ENCODE measurements around the gene HOXA4.

Gene HOXA4

DNA sequence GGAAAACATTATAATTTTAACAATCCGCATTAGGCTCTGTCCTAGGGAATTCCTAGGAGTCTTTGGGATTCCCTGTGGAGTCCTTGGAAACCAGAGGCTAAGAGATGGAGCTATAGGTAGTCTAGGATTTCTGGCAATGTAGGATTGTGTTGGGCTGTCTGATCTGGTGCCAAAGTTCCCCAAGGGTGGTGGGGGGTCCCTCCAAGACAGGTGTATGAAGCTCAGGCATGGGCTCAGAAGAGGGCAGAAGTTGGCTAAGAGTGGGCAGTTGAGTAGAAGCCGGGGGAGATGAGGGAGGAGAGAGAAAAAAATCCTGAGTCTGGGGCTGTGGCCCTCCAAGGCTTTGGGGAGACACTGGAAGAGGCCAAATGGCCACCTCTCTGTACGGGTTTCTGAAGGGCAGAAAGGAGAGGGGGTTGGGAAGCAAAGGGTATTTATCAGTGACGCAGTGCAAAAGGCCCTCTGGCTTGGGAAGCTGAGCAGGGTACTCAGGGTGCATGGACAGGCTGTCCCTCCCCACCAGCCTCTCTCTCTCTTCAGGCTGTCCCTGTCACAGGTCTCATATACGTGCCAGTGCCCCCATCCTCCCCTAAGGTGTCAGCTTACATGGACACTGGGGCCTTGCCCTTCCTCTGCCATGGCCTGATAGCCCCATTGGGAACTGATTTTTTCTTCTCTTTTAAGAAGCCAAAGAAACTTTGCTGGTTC is 16.1 kb upstream of the HOXA4 start:
- DNase-seq, result no peak

DNA sequence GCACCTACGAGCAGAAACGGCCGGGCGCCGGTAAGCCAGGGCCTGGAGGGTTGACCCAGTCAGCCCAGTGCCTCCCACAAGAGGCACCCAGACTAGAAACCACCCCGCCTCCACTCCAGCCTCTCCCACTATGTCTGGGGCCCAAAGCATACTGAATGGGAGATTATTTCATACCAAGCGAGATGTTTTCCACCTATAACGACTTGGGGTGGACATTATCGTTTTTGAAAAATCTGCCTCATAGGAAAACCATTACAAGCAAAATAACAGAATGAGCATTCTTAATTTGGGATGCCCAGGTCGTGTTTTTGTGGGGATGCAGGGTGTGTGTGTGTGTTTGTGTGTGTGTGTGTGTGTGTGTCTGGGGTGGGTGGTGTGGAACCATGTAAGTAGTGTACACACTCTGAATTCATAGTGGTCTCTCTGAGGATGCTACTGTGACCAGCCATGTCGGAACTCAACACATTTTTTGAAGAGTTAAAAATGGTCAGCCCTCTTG is 15.4 kb upstream of the HOXA4 start:
- no peak for DNase-seq

DNA sequence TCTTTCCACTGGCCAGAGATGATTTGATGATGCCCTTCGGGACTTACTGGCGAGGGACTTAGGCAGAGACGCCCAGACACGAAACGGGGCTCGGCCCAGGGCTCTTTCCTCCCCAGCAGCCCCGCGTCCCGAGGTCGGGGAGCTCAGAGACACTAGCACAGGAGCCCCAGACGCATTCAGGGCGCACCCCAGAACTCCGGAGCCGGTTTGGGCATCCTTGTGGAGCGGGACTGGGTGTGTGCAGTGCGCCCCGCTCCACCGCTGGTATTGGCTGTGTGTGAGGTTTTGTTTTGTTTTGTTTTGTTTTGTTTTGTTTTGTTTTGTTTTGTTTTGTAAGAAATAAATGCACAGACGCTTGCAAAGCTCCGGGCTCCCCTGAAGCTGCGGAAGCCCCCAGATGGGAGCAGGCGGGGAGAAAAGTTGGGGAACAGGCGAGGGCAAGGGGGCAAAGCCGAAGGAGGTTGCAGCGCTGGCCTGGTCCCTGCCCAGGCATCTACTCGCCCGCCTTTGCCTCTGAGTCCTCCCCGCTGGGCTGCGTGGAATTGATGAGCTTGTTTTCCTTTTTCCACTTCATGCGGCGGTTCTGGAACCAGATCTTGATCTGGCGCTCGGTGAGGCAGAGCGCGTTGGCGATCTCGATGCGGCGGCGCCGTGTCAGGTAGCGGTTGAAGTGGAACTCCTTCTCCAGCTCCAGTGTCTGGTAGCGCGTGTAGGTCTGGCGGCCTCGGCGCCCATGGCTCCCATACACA is 14.8 kb upstream of the HOXA4 start:
- no peak for DNase-seq

DNA sequence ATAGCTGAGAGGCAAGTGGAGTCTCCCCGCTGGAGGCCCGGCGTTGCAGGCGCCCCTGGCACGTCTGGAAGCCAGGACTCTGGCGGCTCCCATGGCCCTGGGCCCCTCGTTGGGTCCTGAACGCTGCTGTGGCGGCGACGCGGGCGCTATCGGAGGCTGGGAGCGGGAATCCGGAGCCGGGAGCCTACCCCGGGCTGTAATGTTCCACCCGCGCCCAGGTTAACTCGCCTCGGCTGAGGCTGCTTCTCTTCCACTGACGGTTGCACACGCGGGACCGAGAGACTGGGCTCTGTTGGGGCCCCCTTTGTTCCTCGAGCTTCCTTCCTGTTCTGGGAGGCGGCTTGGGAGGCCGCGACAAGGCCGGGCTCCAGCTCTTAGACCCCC is 14.2 kb upstream of the HOXA4 start:
- no peak for DNase-seq

DNA sequence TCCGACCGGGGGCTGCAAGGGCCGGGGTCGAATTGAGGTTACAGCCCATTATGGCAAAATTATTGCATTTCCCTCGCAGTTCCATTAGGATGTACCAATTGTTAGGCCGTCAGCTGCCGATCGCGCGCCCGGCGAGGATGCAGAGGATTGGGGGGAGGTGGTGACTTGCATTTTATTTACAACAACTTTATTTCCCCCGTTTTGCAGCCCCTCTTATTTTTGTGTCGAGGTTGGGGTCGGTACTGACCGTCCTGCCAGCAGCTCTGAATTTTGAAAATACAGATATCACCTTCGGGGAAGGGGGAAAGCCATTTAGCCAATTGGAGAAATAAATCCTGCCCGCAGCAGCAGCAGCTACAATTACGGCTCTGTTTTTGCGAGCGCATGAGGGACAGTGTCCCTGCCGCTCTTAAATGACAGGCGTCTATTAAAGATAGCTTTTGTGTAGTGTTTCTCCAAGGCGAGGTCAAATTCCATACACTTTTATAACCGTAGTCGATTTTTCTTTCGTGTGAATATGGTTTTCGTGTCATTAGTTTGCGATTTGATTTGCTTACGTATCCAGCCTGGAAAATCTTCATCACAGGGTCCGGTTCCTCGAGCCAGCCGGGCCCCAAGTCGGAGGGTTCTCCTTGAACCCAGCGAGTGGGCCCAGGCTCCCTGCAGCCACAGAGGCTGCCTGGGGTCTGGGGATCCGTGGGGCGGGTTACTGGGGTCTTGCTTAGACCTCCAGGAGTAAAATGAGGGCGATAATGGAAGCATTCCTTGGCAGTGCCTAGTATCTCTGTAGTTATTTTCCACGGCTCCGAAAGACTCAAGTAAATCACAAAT is 13.6 kb upstream of the HOXA4 start:
- DNase-seq, result no peak

DNA sequence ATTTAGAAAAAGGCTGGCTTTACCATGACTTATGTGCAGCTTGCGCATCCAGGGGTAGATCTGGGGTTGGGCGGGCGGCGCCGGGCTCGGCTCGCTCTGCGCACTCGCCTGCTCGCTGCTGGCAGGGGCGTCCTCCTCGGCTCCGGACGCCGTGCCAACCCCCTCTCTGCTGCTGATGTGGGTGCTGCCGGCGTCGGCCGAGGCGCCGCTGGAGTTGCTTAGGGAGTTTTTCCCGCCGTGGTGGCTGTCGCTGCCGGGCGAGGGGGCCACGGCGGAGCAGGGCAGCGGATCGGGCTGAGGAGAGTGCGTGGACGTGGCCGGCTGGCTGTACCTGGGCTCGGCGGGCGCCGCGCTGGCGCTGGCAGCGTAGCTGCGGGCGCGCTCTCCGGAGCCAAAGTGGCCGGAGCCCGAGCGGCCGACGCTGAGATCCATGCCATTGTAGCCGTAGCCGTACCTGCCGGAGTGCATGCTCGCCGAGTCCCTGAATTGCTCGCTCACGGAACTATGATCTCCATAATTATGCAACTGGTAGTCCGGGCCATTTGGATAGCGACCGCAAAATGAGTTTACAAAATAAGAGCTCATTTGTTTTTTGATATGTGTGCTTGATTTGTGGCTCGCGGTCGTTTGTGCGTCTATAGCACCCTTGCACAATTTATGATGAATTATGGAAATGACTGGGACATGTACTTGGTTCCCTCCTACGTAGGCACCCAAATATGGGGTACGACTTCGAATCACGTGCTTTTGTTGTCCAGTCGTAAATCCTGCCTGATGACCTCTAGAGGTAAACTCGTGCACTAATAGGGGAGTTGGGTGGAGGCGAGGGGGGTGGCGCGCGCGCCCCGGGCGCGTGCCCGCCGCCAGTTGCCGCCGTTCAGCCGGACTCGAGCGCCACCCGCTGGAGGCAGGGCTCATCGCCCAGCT is 12.7 kb upstream of the HOXA4 start, which contains the start of gene HOXA5:
Gene HOXA5 (minus strand): TSS at position 659 of the 927 bp plus-strand sequence. CDS start 74 bp downstream, at position 585.
- DNase-seq, result peak; percentile 63 to 77 (median 73)

DNA sequence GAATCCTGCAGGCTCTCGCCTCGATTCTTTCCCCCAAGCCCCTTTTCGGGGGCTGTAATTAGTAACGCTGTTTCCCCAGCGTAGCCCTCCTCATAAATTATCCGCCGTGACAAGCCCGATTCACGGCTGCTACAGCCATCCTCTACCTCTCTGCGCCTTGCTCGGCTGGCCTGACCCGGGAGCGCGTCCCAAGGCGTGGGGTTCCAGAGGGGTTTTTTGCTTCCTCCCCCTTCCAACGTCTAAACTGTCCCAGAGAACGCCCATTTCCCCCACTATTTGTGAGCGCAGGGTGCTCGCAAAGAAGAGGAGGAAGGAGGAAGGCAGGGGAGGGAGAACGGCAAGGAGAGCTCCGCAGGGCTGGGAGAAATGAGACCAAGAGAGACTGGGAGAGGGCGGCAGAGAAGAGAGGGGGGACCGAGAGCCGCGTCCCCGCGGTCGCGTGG is 12.0 kb upstream of the HOXA4 start:
- no peak for DNase-seq

DNA sequence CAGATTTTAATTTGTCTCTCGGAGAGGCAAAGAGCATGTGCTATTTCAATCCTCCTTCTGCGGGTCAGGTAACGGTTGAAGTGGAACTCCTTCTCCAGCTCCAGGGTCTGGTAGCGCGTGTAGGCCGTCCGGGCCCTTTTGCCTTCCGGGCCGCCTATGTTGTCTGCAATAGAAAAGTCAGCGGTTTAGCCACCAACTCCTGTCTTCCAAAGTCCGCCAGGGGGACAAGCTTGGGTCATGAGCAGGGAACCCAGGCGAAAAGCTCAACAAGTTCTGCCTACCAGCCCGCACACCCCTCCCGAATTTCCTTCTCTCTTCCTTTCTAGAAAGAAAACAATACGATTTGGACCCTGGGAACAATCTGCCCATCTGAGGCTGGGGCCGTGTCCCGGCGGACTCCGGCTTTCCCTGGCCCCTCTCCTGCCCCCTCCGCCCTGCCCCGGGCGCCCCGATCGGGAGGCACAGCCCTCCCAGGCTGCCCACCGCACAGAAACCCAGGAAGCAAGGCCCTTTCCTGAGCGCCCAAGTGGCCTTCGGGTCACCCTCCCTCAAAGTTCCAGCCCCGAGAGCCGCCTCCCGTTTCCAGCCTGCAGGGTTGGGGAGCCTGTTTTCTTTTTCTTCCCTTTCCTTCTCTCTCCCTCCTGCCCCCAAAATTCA is 11.5 kb upstream of the HOXA4 start:
- DNase-seq, result peak in 1 of 3 donors; percentile 24

DNA sequence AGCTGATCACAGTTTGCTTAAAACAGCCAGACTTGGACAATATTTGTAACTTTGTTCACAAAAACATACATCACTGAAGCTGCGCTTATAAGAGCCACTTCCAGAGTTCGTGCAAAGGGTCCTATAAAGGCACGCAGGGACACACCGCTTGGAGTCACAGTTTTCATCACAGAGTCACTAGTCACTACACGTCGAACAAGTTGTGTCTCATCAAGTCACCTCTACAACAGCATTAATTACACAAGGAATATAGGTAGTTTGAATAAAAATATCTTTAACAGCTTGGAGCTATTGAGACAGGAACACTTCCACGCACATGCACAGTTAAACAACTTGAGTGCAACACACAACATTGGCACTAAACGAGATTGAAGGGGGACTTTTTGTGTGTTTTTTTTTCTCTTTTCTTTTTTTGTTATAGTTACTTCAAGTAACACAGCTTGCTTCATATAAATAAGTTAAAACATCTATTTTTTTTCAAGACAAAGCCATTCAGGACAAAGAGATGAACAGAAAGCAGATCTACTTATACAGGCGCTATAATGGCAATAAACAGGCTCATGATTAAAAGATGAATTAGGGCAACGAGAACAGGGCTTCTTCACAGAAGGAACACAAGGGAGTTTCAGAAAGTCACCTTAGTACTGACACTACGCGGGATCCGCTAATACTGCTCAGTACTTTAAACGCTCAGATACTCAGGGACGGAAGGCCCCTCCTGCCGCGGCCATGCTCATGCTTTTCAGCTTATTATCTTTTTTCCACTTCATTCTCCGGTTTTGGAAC is 10.8 kb upstream of the HOXA4 start:
- no peak for DNase-seq

DNA sequence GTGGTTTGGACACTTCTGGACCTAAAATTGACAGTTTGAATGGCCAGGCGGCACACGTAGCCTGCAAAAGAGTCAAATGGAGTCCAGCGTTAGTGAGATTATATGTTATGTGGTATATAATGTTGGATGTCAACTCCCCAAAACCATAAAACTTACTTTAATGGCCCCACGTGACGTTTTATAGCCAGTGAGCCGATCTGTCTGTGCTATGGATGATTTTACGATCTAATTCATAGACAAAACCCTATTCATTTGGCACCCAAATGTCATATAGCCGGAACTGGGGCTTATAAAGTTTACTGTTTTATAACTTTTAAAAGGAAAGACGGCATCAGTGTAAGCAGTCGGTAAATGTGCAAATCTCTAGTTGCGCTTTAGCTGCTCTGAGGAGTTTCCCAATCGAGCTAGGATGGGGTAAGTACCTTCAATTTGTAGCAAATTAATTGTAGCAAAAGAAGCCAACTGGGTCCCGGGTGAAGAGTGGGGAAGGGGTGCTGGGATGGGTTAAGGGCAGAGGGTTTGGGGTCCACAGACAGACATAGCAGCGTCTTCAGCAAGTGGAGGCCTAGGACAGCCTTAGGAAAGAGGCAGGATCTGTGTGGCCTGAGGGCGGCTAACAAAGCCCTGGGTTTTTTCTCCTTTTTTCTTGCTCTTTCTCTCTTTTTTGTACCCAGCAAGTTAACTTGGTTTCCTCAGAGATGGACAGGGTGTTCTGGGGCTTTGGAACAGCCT is 9.7 kb upstream of the HOXA4 start:
- DNase-seq, result no peak

DNA sequence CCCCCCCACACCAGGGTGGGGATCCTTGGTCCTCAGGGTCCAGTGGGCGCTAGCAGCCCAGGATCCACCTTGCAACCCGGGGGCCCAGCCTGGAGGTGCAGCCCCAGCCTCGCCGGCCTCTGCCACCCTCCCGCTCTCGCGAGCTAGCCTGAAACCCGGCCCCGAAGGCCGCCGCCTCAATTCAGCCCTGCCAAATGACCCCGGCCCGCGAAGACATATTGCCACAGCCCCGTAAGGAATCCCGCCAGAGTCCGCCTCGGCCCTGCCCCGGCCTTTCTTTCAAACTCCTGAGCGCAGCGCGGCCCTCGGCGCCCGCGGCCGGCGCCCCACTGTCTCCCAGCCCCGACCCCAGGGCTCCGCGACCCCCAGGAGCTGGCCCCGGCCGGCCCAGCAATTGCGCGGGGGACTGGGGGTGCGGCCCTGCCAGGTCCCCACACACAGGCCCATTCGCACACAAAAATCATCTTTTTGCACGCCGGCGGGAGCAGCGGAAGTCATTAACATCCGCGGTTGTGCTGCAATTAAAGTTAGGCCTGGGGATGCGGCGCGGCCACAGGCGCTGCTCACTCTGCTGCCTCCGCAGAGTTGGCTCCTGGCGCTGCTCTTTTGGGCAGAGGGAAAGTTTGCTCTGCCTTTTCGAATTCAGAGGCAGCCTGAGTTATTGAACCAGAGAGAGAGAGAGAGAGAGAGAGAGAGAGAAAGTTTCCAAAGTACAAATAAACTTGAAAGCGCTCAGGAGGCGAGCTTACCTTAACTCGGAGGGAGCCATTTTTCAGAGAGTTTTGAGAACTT is 9.0 kb upstream of the HOXA4 start:
- no peak for DNase-seq

DNA sequence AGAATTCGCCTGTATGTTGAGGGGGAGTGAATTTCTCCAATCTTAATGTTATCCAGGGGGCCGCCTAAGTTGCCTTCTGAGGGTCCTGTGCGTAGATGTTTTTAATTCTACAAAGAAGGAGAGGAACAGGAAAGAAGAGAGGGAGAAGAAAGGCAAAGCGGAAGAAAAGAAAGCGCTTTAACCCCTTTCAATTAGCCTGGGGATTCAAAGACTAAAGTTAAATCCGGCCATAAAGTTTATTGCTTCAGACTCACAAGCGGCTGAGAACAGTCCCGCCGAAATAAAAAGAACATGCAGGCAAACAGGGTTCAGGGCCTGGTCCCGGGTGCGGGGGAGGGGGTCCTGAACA is 8.4 kb upstream of the HOXA4 start:
- DNase-seq, result no peak

DNA sequence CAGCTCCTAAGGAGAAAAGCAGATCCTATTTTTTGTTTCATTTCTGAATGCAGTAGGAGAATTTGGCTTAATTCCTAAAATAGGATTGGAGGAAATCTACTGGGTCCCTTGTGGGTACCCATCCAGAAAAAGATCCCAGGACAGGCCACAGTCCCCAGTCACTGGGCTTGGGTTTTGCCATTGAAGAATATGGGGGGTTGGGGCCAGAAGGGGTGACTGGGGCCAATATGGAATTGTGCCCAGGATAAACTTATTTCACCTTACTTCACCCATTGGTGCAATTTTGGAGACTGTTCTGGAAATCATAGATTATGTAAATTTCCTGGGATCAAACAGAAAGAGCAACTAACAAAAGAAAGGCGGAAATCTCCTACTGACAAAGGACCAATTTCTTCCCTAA is 7.9 kb upstream of the HOXA4 start:
- DNase-seq, result no peak

DNA sequence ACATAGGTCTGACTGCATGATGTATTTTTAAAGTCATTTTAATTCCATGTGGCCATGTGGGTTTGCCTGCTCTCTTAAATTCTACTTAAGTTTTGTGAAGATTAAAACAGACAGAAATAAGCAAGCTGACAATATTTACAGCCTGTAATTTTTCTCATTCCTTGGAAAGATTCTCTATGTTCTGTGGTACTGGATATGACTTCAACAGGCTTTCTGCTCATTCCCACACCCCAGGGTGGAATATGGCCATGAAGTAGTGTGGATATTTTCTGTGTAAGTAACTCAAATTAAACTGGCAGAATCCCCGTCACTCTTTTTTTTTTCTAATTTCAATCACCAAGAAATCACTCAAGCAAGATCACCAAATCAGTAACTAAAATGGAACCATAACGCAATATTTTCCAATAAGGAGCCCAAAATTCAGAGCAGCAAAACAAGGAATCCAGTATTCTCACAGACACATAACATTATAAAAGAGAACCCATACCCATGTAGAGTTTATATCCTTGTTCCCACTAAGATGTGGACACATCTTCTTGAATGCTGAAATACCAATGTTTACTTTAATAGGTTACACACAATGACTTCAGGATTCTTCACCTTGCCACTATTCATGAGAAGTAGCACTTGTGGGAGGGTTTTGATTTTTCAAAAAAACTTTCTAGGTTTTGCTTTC is 7.2 kb upstream of the HOXA4 start:
- DNase-seq, result no peak

DNA sequence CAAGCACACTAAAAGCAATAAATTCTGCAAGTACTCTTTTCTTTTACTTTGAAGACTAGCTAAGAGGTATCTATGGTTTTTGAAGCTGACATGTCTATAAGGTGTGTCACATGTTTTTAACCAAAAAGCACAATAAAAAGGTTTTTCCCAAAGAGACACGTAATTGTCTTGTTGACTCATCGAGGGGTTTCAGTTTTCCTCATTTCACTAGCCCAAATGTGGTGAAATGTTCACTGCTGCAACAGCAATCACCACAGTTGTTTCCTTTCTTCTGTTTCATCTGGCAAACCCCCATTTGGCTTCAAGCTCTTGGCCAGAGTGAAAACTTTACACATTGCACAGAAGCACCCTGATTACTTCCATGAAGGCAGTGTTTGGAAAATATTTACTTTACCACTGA is 3.8 kb upstream of the HOXA4 start:
- peak; percentile 88 to 98 (median 97) for DNase-seq

DNA sequence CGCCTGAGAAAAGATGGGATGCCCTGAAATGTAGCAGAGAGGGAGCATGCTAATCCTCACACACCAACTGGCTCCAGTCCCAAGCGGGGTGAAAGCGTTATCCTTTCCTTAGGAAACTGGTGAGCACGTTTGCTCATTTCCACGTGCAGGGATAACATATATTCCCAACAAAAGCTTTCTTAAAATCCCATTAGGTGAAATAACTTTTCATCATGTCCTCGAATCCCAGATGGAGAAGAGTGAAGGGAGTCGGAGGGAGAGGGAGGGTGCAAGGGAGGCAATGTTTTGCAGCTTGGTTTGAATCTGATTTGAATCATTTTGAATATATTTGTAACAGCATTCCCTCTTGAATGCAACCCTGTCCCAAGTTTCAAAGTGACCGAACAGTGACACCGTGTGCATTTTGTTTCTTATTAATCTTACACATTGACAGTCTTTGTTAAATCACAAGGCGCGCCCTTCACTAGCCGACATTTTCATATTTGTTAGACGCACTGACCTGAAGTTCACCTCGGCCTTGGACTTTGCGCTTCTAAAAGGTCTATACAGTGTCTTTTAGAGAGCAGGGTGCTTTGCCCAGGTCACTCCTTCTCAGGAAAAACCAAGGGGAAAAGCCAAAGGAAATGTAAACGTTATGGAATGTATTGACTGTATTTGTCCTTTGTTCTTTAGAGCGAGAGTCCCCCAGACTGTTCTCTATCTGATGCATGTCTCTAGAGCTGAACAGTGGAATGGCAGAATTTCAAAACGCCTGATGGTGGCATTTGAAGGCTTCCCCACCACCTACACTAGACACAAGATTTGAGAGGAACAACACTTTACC is 3.1 kb upstream of the HOXA4 start:
- peak in 1 of 3 donors; percentile 43 for DNase-seq

DNA sequence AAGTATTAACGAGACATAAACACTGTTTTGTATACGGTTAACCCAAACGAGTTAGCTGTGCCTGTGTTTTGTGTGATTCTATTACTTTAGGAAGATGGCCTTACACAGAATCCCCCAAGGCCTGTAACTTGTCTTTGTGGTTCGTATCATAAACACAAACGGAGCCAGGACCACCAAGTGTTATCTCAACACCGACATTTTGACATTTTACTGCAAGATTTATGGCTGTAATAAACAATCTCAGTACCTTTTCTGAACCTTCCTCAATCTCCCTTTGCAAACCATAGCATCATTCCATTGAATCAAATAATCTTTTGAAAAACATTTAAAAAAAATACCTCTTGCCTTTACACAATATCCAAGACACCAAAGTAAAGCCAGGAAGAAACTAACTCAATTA is 2.4 kb upstream of the HOXA4 start:
- no peak for DNase-seq

DNA sequence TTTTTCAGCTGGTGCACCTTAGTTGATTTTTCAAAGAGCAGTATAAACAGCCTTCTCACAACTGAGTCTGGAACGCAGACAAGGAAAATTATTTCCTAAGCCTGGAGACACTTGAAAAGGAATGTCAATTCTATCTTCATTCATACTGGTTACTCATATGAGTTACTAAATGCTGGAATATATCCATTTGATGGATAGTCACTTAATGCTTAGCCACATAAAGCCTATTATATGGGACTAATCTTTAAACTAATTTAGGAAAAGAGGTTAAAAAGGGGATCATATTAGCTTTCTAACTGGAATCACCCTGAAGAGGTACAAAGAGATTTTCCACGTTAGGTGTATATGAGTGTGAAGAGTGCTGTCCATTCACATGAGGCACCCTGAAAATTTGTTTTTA is 1.7 kb upstream of the HOXA4 start:
- no peak for DNase-seq
